HepG2 (cell line): ENCODE data around the gene SDCCAG8. TPM values are rescaled to one million over a fixed set of nuclear protein-coding genes. Genes with fewer than 3 reads are reported as not detected.

ENCODE experiments used
- ATAC-seq: fragments of 200-7000 bp; cut with Tn5 transposase; 3 replicates; pipeline ENCODE4 v1.9.1; 2020; ENCODE audit warnings: mild to moderate bottlenecking, moderate library complexity
- BruUV-seq: library from RNA; stranded (reverse); fragments of 400-500 nt; replicated peaks from 2 replicates; lab custom pipeline; 2021; lab: Mats Ljungman, UMichigan
- CTCF ChIA-PET: fragments of 300-600 bp; formaldehyde crosslinking; extraction: SDS; loops from one replicate; lab custom pipeline; 2021; ENCODE audit warnings: low total read pairs, inconsistent platforms, low intra/inter-chr PET ratio; lab: Yijun Ruan, JAX
- POLR2A ChIA-PET: fragments of 350-600 bp; sonication (Branson Sonifier 250); formaldehyde crosslinking; loops from one replicate; lab custom pipeline; 2020; ENCODE audit warnings: antibody characterized with exemption, inconsistent platforms; lab: Yijun Ruan, JAX
- DNase-seq: peaks from one replicate; pipeline ENCODE4 v3.0.0-alpha.2; 2015; ENCODE audit warnings: low spot score
- FAIRE-seq: peaks from 3 replicates; lab custom pipeline; 2011; peaks lifted over from hg19 to GRCh38; lab: Jason Lieb, UNC
- H2AFZ ChIP-seq: one replicate; pipeline ENCODE4 v1.6.1; 2011; ENCODE audit warnings: low read length, inconsistent platforms
- H3K27ac ChIP-seq: fragments of 300-600 bp; 3 replicates; pipeline ENCODE4 v1.8.0; 2011; ENCODE audit warnings: mixed run types, mild to moderate bottlenecking, mixed read lengths, low read length, inconsistent platforms; ENCODE audit not compliant: insufficient read depth; ENCODE audit errors: extremely low read length
- H3K27me3 ChIP-seq, 2 experiments: fragments of 200-600 bp in 1 of 2; 2 replicates in 1 of 2; 3 replicates in 1 of 2; pipeline versions ENCODE4 v1.6.0 to v1.8.0; 2011; ENCODE audit warnings: low read length in 2 of 2, mild to moderate bottlenecking in 2 of 2, moderate library complexity in 2 of 2, inconsistent platforms in 1 of 2; ENCODE audit not compliant: insufficient read depth in 2 of 2, control insufficient read depth in 1 of 2
- H3K36me3 ChIP-seq, 2 experiments: fragments of 200-600 bp in 1 of 2; replicated peaks in 1 of 2; 2 replicates in 1 of 2; 3 replicates in 1 of 2; pipeline versions ENCODE4 v1.5.1 to v1.8.0; 2011; ENCODE audit warnings: low read length in 2 of 2, inconsistent platforms in 1 of 2; ENCODE audit not compliant: insufficient read depth in 2 of 2, control insufficient read depth in 1 of 2
- H3K4me1 ChIP-seq: 2 replicates; pipeline ENCODE4 v1.5.1; 2012; ENCODE audit warnings: low read length, inconsistent platforms; ENCODE audit not compliant: insufficient read depth
- H3K4me2 ChIP-seq: 2 replicates; pipeline ENCODE4 v1.6.0; 2011; ENCODE audit warnings: low read depth, low read length, inconsistent platforms
- H3K4me3 ChIP-seq, 3 experiments: fragments of 200-600 bp in 1 of 3; sonication (generic), shearing (Covaris generic) in 1 of 3; replicated peaks in 1 of 3; 2 replicates each; pipeline ENCODE4 v1.5.1; 2011 to 2016; ENCODE audit warnings: low read length in 3 of 3, inconsistent platforms in 2 of 3, low read depth in 2 of 3, mild to moderate bottlenecking in 2 of 3, control low read depth in 1 of 3, mixed read lengths in 1 of 3; ENCODE audit not compliant: insufficient read depth in 1 of 3
- H3K79me2 ChIP-seq: one replicate; pipeline ENCODE4 v1.6.1; 2011; ENCODE audit warnings: low read length, inconsistent platforms; ENCODE audit not compliant: insufficient read depth
- H3K9ac ChIP-seq: 2 replicates; pipeline ENCODE4 v1.6.0; 2011; ENCODE audit warnings: mild to moderate bottlenecking, low read depth, low read length, inconsistent platforms; ENCODE audit not compliant: insufficient read depth
- H3K9me3 ChIP-seq: 2 replicates; pipeline ENCODE4 v1.5.1; 2012; ENCODE audit warnings: mild to moderate bottlenecking, low read length
- H4K20me1 ChIP-seq: 2 replicates; pipeline ENCODE4 v1.6.0; 2011; ENCODE audit warnings: inconsistent platforms, mild to moderate bottlenecking, low read length, moderate library complexity; ENCODE audit not compliant: insufficient read depth
- ATF7-NPFF ChIP-seq: sonication (generic); formaldehyde crosslinking; IDR thresholded peaks from 2 replicates; pipeline ENCODE4 v1.8.1; 2023; ENCODE audit warnings: mild to moderate bottlenecking, low read depth, missing genetic modification reagents, moderate library complexity
- CENPT ChIP-seq: sonication (generic); formaldehyde crosslinking; IDR thresholded peaks from 2 replicates; pipeline ENCODE4 v1.8.0; 2022; ENCODE audit warnings: low read depth, mild to moderate bottlenecking, moderate library complexity, missing genetic modification reagents
- DNMT1 ChIP-seq: sonication (generic); formaldehyde crosslinking; IDR thresholded peaks from 2 replicates; pipeline ENCODE4 v1.5.1; 2020; ENCODE audit warnings: mild to moderate bottlenecking, missing genetic modification reagents
- MEIS2 ChIP-seq: sonication (generic); formaldehyde crosslinking; IDR thresholded peaks from 2 replicates; pipeline ENCODE4 v1.9.0; 2021; ENCODE audit warnings: mild to moderate bottlenecking, missing genetic modification reagents
- MXI1 ChIP-seq: IDR thresholded peaks from 3 replicates; pipeline ENCODE4 v1.6.1; 2012; ENCODE audit warnings: low read depth, low read length, inconsistent platforms, borderline replicate concordance
- NCOA5 ChIP-seq: sonication (generic); formaldehyde crosslinking; IDR thresholded peaks from 2 replicates; pipeline ENCODE4 v1.4.0; 2020; ENCODE audit warnings: missing genetic modification reagents
- PAWR ChIP-seq: sonication (generic); formaldehyde crosslinking; IDR thresholded peaks from 2 replicates; pipeline ENCODE4 v1.4.0; 2020; ENCODE audit warnings: missing genetic modification reagents, mild to moderate bottlenecking, borderline replicate concordance
- SATB2 ChIP-seq: sonication (generic); formaldehyde crosslinking; IDR thresholded peaks from 2 replicates; pipeline ENCODE4 v1.5.0; 2020; ENCODE audit warnings: missing genetic modification reagents
- WIZ ChIP-seq: sonication (generic); formaldehyde crosslinking; IDR thresholded peaks from 2 replicates; pipeline ENCODE4 v1.5.1; 2020; ENCODE audit warnings: mild to moderate bottlenecking, missing genetic modification reagents
- ZNF850 ChIP-seq: sonication (generic); formaldehyde crosslinking; conservative IDR thresholded peaks from 2 replicates; pipeline ENCODE4 v1.9.0; 2021; ENCODE audit warnings: mild to moderate bottlenecking, missing genetic modification reagents
- WGBS: methylation state at CpG from one replicate; pipeline ENCODE4 v1.1.6; 2017; ENCODE audit warnings: low lambda C conversion rate; 5-methylcytosine and 5-hydroxymethylcytosine counted together
- in situ Hi-C: cut with HindIII; loops from 2 replicates; pipeline ENCODE4 v1.10.0; 2017; ENCODE audit warnings: low pct_unique_long_range_greater_than_20kb; ENCODE audit not compliant: extremely low pct_ligation_motif_present
- intact Hi-C: fragments of 100-400 bp; cut with micrococcal nuclease; formaldehyde crosslinking; loops from one replicate; pipeline ENCODE4 v1.10.0; 2022; ENCODE audit not compliant: unreplicated experiment
- polyA plus RNA-seq, 8 experiments: library from polyadenylated mRNA; depleted of rRNA in 3 of 8; stranded (reverse) in 7 of 8; unstranded in 1 of 8; fragments of >200 nt; fragmentation: Illumina TruSeq in 4 of 8; extraction: Trizol in 4 of 8; gene quantifications; 2 replicates each; pipeline versions ENCODE4 v1.2.1 to v1.2.3, GENCODE V29; 2011 to 2016; ENCODE audit warnings: low read depth in 4 of 8, missing spikeins in 1 of 8, mixed read lengths in 1 of 8; ENCODE audit not compliant: insufficient read depth in 1 of 8
- total RNA-seq, 5 experiments: library from RNA; depleted of rRNA; stranded (reverse); fragments of >200 nt; fragmentation: Illumina TruSeq; extraction: Trizol; gene quantifications; 2 replicates each; pipeline ENCODE4 v1.2.3, GENCODE V29; 2016; ENCODE audit warnings: low read depth in 1 of 5
- TF ChIP-seq, protein P1 (sequence below): sonication (generic); formaldehyde crosslinking; IDR thresholded peaks from 2 replicates; pipeline ENCODE4 v1.4.0; 2020; ENCODE audit warnings: missing genetic modification reagents, mild to moderate bottlenecking, borderline replicate concordance
- TF ChIP-seq, protein P2 (sequence below): sonication (generic); formaldehyde crosslinking; IDR thresholded peaks from 2 replicates; pipeline ENCODE4 v1.9.0; 2022; ENCODE audit warnings: low read depth, missing genetic modification reagents
- TF ChIP-seq, protein P3 (sequence below): sonication (generic); formaldehyde crosslinking; IDR thresholded peaks from 2 replicates; pipeline ENCODE4 v1.8.0; 2022; ENCODE audit warnings: low read depth, missing genetic modification reagents
- TF ChIP-seq, protein P4 (sequence below): sonication (generic); formaldehyde crosslinking; IDR thresholded peaks from 2 replicates; pipeline ENCODE4 v1.8.1; 2022; ENCODE audit warnings: low read depth, mild to moderate bottlenecking, missing genetic modification reagents
- TF ChIP-seq, protein P5 (sequence below): sonication (generic); formaldehyde crosslinking; IDR thresholded peaks from 2 replicates; pipeline ENCODE4 v1.4.0; 2020; ENCODE audit warnings: missing genetic modification reagents

SDCCAG8 gene
- total and polyA plus RNA-seq, 2 of the 13 experiments (the other 11 are each of a cell fraction or from before 2014, with no cell fraction given) = 9.5 to 13.4 TPM

DNA sequence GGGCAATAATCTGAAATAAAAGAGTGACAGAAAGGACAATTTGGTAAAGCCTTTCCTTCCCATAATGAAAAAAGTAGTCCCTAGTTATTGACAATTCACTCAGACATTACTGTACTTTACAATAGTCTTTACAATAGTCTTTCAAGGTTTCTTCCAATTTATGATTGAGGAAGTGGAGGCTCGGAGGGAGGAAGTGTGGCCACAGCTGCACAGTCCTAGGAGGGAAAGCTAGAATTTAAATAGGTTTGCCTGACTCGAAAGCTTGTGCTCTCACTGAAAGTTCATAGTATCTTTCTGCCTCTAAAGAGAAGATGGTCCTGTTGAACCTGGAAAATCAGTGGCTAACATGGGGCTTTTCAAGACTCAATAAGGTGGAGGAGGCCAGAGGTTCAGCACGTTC is 203.2 kb downstream of the SDCCAG8 start:
- WGBS = 95% methylated on average over 3 of the region's 3 CpGs
- Histone ChIP-seq H3K9me3 (no peaks in the 10 kb centered on the region), H3K4me3 (no peak overlapping the region), H4K20me1 (no peaks in the 10 kb centered on the region), H3K4me1 (peaks cover 23% of the 10 kb centered on the region), H3K36me3 (no peaks in the 10 kb centered on the region), H2AFZ (no peak overlapping the region), H3K27me3 (no peaks in the 10 kb centered on the region; a peak in 1 of 5 replicates), H3K79me2 (no peaks in the 10 kb centered on the region), H3K4me2 (no peak overlapping the region), H3K27ac (no peak overlapping the region), H3K9ac (no peak overlapping the region)
- DNase-seq (no peak), ATAC-seq (no peak), FAIRE-seq (no peak)
- ChIA-PET CTCF (no interaction called here), POLR2A (no interaction called here)
- in situ Hi-C loops = no loop called here
- no TSS peak for BruUV-seq
- intact Hi-C loops = loop anchor here (1.0 kb wide), 1 partner anchor 21 kb away; no protein-coding TSS in a partner anchor
- TF ChIP-seq, protein P1, sequence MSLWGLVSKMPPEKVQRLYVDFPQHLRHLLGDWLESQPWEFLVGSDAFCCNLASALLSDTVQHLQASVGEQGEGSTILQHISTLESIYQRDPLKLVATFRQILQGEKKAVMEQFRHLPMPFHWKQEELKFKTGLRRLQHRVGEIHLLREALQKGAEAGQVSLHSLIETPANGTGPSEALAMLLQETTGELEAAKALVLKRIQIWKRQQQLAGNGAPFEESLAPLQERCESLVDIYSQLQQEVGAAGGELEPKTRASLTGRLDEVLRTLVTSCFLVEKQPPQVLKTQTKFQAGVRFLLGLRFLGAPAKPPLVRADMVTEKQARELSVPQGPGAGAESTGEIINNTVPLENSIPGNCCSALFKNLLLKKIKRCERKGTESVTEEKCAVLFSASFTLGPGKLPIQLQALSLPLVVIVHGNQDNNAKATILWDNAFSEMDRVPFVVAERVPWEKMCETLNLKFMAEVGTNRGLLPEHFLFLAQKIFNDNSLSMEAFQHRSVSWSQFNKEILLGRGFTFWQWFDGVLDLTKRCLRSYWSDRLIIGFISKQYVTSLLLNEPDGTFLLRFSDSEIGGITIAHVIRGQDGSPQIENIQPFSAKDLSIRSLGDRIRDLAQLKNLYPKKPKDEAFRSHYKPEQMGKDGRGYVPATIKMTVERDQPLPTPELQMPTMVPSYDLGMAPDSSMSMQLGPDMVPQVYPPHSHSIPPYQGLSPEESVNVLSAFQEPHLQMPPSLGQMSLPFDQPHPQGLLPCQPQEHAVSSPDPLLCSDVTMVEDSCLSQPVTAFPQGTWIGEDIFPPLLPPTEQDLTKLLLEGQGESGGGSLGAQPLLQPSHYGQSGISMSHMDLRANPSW = no peak
- TF ChIP-seq NCOA5 (no peak), ATF7-NPFF (CRISPR knock-in tag) (no peak), ZNF850 (no peak), MEIS2 (CRISPR knock-in tag) (no peak), MXI1 (no peak), WIZ (no peak), CENPT (CRISPR knock-in tag) (no peak), DNMT1 (no peak), PAWR (CRISPR knock-in tag) (no peak), SATB2 (no peak)
- TF ChIP-seq, protein P2, sequence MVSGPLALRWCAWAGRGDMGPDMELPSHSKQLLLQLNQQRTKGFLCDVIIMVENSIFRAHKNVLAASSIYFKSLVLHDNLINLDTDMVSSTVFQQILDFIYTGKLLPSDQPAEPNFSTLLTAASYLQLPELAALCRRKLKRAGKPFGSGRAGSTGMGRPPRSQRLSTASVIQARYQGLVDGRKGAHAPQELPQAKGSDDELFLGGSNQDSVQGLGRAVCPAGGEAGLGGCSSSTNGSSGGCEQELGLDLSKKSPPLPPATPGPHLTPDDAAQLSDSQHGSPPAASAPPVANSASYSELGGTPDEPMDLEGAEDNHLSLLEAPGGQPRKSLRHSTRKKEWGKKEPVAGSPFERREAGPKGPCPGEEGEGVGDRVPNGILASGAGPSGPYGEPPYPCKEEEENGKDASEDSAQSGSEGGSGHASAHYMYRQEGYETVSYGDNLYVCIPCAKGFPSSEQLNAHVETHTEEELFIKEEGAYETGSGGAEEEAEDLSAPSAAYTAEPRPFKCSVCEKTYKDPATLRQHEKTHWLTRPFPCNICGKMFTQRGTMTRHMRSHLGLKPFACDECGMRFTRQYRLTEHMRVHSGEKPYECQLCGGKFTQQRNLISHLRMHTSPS (CRISPR knock-in tag) = no peak
- TF ChIP-seq, protein P3, sequence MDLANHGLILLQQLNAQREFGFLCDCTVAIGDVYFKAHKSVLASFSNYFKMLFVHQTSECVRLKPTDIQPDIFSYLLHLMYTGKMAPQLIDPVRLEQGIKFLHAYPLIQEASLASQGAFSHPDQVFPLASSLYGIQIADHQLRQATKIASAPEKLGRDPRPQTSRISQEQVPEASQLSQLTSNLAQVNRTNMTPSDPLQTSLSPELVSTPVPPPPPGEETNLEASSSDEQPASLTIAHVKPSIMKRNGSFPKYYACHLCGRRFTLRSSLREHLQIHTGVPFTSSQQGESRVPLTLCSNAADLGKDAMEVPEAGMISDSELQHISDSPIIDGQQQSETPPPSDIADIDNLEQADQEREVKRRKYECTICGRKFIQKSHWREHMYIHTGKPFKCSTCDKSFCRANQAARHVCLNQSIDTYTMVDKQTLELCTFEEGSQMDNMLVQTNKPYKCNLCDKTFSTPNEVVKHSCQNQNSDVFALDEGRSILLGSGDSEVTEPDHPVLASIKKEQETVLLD = no peak
- TF ChIP-seq, protein P4, sequence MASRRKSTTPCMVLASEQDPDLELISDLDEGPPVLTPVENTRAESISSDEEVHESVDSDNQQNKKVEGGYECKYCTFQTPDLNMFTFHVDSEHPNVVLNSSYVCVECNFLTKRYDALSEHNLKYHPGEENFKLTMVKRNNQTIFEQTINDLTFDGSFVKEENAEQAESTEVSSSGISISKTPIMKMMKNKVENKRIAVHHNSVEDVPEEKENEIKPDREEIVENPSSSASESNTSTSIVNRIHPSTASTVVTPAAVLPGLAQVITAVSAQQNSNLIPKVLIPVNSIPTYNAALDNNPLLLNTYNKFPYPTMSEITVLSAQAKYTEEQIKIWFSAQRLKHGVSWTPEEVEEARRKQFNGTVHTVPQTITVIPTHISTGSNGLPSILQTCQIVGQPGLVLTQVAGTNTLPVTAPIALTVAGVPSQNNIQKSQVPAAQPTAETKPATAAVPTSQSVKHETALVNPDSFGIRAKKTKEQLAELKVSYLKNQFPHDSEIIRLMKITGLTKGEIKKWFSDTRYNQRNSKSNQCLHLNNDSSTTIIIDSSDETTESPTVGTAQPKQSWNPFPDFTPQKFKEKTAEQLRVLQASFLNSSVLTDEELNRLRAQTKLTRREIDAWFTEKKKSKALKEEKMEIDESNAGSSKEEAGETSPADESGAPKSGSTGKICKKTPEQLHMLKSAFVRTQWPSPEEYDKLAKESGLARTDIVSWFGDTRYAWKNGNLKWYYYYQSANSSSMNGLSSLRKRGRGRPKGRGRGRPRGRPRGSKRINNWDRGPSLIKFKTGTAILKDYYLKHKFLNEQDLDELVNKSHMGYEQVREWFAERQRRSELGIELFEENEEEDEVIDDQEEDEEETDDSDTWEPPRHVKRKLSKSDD (CRISPR knock-in tag) = no peak
- TF ChIP-seq, protein P5, sequence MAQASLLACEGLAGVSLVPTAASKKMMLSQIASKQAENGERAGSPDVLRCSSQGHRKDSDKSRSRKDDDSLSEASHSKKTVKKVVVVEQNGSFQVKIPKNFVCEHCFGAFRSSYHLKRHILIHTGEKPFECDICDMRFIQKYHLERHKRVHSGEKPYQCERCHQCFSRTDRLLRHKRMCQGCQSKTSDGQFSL = no peak
